OCI-LY1 (cell line): Measurements from ENCODE around the gene SLC16A1.

Experiments
- H2AFZ ChIP-seq: fragments of 200-600 bp; sonication (generic), shearing (Covaris generic); 2 replicates; pipeline ENCODE4 v1.6.0; 2014; ENCODE audit warnings: antibody characterized with exemption, mild to moderate bottlenecking, low read length
- H3F3A ChIP-seq: fragments of 200-600 bp; sonication (generic), shearing (Covaris generic); 2 replicates; pipeline ENCODE4 v1.6.0; 2014; ENCODE audit warnings: mild to moderate bottlenecking, antibody characterized with exemption, low read length, moderate library complexity; ENCODE audit not compliant: insufficient read depth
- H3K27ac ChIP-seq: fragments of 200-600 bp; sonication (generic); 2 replicates; pipeline ENCODE4 v1.5.1; 2014; ENCODE audit warnings: low read length, mixed run types, mild to moderate bottlenecking, low read depth; ENCODE audit not compliant: poor library complexity, severe bottlenecking
- H3K27me3 ChIP-seq: fragments of 200-600 bp; sonication (generic); 2 replicates; pipeline ENCODE4 v1.6.0; 2014; ENCODE audit warnings: antibody characterized with exemption, mild to moderate bottlenecking, low read length, moderate library complexity; ENCODE audit not compliant: insufficient read depth
- H3K36me3 ChIP-seq: fragments of 200-600 bp; sonication (generic); 2 replicates; pipeline ENCODE4 v1.6.1; 2014; ENCODE audit warnings: mild to moderate bottlenecking, antibody characterized with exemption, low read length, moderate library complexity, mixed read lengths; ENCODE audit not compliant: insufficient read depth
- H3K4me1 ChIP-seq: fragments of 200-600 bp; sonication (generic); 2 replicates; pipeline ENCODE4 v1.5.1; 2014; ENCODE audit warnings: mild to moderate bottlenecking, low read length, moderate library complexity; ENCODE audit not compliant: insufficient read depth, severe bottlenecking
- H3K4me2 ChIP-seq: fragments of 200-600 bp; sonication (generic), shearing (Covaris generic); 2 replicates; pipeline ENCODE4 v1.6.1; 2014; ENCODE audit warnings: low read length
- H3K4me3 ChIP-seq: fragments of 200-600 bp; sonication (generic); 2 replicates; pipeline ENCODE4 v1.5.1; 2014; ENCODE audit warnings: low read length, low read depth, mild to moderate bottlenecking, mixed read lengths; ENCODE audit not compliant: poor library complexity, severe bottlenecking
- H3K79me2 ChIP-seq: fragments of 200-600 bp; shearing (Covaris generic); 2 replicates; pipeline ENCODE4 v1.6.1; 2016; ENCODE audit warnings: mixed run types, low read length, mixed read lengths; ENCODE audit not compliant: insufficient read depth
- H3K9ac ChIP-seq: fragments of 200-600 bp; sonication (generic), shearing (Covaris generic); 2 replicates; pipeline ENCODE4 v1.6.1; 2014; ENCODE audit warnings: mild to moderate bottlenecking, low read length, mixed read lengths
- H3K9me2 ChIP-seq: fragments of 200-600 bp; sonication (generic), shearing (Covaris generic); 2 replicates; pipeline ENCODE4 v1.6.1; 2014; ENCODE audit warnings: low read depth, mild to moderate bottlenecking, low read length, mixed read lengths
- H3K9me3 ChIP-seq: fragments of 200-600 bp; shearing (Covaris generic); 2 replicates; pipeline ENCODE4 v1.6.1; 2014; ENCODE audit warnings: low read length, mixed read lengths
- H4K20me1 ChIP-seq: fragments of 200-600 bp; sonication (generic), shearing (Covaris generic); 2 replicates; pipeline ENCODE4 v1.6.0; 2016; ENCODE audit warnings: mild to moderate bottlenecking, low read length; ENCODE audit not compliant: insufficient read depth
- CTCF ChIP-seq: fragments of 200-600 bp; sonication (generic), shearing (Covaris generic); IDR thresholded peaks from 2 replicates; pipeline ENCODE4 v1.5.1; 2017; ENCODE audit warnings: mild to moderate bottlenecking, antibody characterized with exemption, low read length, moderate library complexity, mixed read lengths
- EZH2 ChIP-seq: fragments of 200-600 bp; sonication (generic), shearing (Covaris generic); IDR thresholded peaks from 2 replicates; pipeline ENCODE4 v1.8.0; 2017; ENCODE audit warnings: borderline replicate concordance, mixed run types, mild to moderate bottlenecking, antibody characterized with exemption, low read length, moderate library complexity, mixed read lengths

SLC16A1 gene

GRCh38 chr1:112926858-112927257 is 29.1 kb downstream of the SLC16A1 start:
- H3K27ac ChIP-seq: no peak overlapping the region
- TF ChIP-seq CTCF (no peak), EZH2 (no peak)
- H3K9me3 ChIP-seq: no peaks in the 10 kb centered on the region
- H4K20me1 ChIP-seq: no peaks in the 10 kb centered on the region
- H2AFZ ChIP-seq: no peak overlapping the region
- no peaks in the 10 kb centered on the region for H3K27me3 ChIP-seq
- no peaks in the 10 kb centered on the region for H3K9me2 ChIP-seq
- H3K4me1 ChIP-seq: peaks cover 9% of the 10 kb centered on the region
- H3K4me3 ChIP-seq: no peak overlapping the region
- no peak overlapping the region for H3K9ac ChIP-seq
- H3K4me2 ChIP-seq: no peak overlapping the region
- H3K79me2 ChIP-seq: peaks cover 9% of the 10 kb centered on the region; the same call in 1 of the 2 replicates
- no peaks in the 10 kb centered on the region for H3F3A ChIP-seq
- peaks cover 68% of the 10 kb centered on the region for H3K36me3 ChIP-seq

DNA sequence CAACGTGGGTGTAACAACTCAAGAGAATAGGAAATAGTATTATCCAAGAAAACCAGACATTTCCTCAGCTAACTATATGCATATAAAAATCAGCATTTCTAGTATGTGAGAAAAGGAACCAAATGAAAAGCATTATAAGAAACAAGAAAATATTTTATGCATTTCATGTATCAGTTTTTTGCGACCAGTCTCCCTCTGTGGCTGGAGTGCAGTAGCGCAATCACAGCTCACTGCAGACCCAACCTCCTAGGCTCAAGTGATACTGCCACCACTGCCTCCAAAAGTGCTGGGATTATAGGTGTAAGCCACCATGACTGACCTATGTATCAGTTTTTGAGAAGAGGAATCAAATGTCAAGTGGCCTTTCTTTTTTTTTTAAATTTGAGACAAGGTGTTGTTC is 31.0 kb downstream of the SLC16A1 start:
- Histone ChIP-seq H4K20me1 (no peaks in the 10 kb centered on the region), H3K79me2 (0 out of 2 replicates have a peak, but pooled peaks cover under 1% of the 10 kb centered on the region), H3K4me3 (no peak overlapping the region), H3K4me1 (peaks cover 9% of the 10 kb centered on the region), H3K27me3 (no peaks in the 10 kb centered on the region), H3K27ac (no peak overlapping the region), H3K4me2 (no peak overlapping the region), H3K36me3 (peaks cover 85% of the 10 kb centered on the region), H3F3A (no peaks in the 10 kb centered on the region), H3K9me3 (no peaks in the 10 kb centered on the region), H3K9me2 (no peaks in the 10 kb centered on the region), H3K9ac (no peak overlapping the region), H2AFZ (no peak overlapping the region)
- no peak for TF ChIP-seq EZH2
- no peak for TF ChIP-seq CTCF

DNA sequence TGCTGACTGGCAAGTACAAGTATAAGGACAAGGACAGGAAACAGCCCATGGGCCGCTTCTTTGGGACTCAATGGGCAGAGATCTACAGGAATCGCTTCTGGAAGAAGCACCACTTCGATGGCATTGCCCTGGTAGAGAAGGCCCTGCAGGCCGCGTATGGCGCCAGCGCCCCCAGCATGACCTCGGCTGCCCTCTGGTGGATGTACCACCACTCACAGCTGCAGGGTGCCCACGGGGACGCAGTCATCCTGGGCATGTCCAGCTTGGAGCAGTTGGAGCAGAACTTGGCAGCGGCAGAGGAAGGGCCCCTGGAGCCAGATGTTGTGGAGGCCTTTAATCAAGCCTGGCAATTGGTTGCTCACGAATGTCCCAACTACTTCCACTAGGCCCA is 32.0 kb downstream of the SLC16A1 start:
- Histone ChIP-seq H3K9ac (no peak overlapping the region), H3K36me3 (peaks cover 90% of the 10 kb centered on the region), H3K4me2 (no peak overlapping the region), H3K27me3 (no peaks in the 10 kb centered on the region), H3F3A (no peaks in the 10 kb centered on the region), H4K20me1 (no peaks in the 10 kb centered on the region), H3K4me1 (peaks cover 9% of the 10 kb centered on the region), H3K79me2 (no peaks in the 10 kb centered on the region), H3K4me3 (no peak overlapping the region), H3K27ac (no peak overlapping the region), H3K9me2 (no peaks in the 10 kb centered on the region), H2AFZ (no peak overlapping the region), H3K9me3 (no peaks in the 10 kb centered on the region)
- TF ChIP-seq CTCF: peak; percentile 10; the same call in 1 of the 2 replicates
- no peak for TF ChIP-seq EZH2
